Skeletal muscle satellite cell (primary cell): ENCODE results near the gene TCF19.
"Not testable (repeated sequence)": the region's sequence is repeated elsewhere in the genome, so short reads cannot be mapped to it uniquely, and the experiment has no call there.

ENCODE experiments used
- H3K27me3 ChIP-seq: 2 replicates; pipeline ENCODE4 v1.7.0; 2013; ENCODE audit warnings: low read length; ENCODE audit not compliant: control insufficient read depth, insufficient read depth
- H3K36me3 ChIP-seq: 2 replicates; pipeline ENCODE4 v1.7.0; 2013; ENCODE audit warnings: mild to moderate bottlenecking, control low read depth, low read length; ENCODE audit not compliant: insufficient read depth
- H3K4me1 ChIP-seq: 2 replicates; pipeline ENCODE4 v1.7.0; 2013; ENCODE audit warnings: low read length; ENCODE audit not compliant: control insufficient read depth, insufficient read depth
- H3K4me2 ChIP-seq: 2 replicates; pipeline ENCODE4 v1.7.0; 2013; ENCODE audit warnings: mild to moderate bottlenecking, low read length
- H3K4me3 ChIP-seq: 2 replicates; pipeline ENCODE4 v1.7.0; 2013; ENCODE audit warnings: low read length
- H3K9ac ChIP-seq: 2 replicates; pipeline ENCODE4 v1.7.0; 2013; ENCODE audit warnings: mild to moderate bottlenecking, low read depth, low read length, moderate library complexity
- H3K9me3 ChIP-seq: replicated peaks from 2 replicates; pipeline ENCODE4 v1.7.0; 2013; ENCODE audit warnings: mild to moderate bottlenecking, control low read depth, low read length

TCF19 gene

DNA sequence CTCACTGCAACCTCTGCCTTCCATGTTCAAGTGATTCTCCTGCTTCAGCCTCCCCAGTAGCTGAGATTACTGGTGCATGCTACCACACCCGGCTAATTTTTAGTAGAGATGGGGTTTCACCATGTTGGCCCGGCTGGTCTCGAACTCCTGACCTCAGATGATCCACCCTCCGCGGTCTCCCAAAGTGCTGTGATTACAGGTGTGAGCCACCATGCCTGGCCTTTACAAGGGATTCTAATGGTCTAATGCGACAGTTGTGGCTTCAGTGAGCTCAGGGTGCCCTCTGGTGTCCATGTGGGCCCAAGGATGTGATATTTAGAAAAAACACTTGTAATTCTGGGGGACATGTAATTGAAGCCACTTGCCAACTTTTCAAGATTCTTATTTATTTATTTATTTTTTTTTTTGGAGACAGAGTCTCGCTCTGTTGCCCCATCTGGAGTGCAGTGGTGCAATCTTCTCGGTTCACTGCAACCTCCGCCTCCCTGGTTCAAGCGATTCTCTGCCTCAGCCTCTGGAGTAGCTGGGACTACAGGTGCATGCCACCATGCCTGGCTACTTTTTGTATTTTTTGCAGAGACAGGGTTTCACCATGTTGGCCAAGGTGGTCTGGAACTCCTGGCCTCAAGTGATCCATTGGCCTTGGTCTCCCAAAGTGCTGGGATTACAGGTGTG lies 34.2 kb downstream of the TCF19 start:
- H3K27me3 ChIP-seq, H3K4me1 ChIP-seq, H3K4me2 ChIP-seq, H3K9me3 ChIP-seq, H3K36me3 ChIP-seq, H3K4me3 ChIP-seq, H3K9ac ChIP-seq: not testable (repeated sequence)

DNA sequence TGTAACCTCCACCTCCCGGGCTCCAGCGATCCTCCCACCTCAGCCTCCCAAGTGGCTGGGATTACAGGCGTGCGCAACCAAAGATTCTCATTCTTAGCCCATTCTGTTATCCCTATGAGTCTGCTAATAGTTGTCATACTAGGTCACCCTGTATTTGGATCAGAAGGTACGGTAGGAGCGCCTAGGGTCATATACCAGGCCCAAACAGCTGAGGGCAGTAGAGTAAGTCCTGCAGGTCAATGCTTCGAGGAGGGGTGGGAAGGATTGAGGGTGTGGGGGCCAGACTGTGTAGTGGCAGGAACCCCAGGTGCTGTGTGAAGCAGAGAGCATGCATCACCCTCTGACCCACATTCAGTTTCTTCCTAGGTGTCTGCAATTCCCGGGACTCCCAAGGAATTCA lies 34.8 kb downstream of the TCF19 start:
- no peak overlapping the region for H3K9ac ChIP-seq
- no peaks in the 10 kb centered on the region for H3K27me3 ChIP-seq
- no peak overlapping the region for H3K4me2 ChIP-seq
- H3K4me1 ChIP-seq: peaks cover 3% of the 10 kb centered on the region
- no peaks in the 10 kb centered on the region for H3K36me3 ChIP-seq
- H3K9me3 ChIP-seq: no peaks in the 10 kb centered on the region
- H3K4me3 ChIP-seq: no peak overlapping the region

DNA sequence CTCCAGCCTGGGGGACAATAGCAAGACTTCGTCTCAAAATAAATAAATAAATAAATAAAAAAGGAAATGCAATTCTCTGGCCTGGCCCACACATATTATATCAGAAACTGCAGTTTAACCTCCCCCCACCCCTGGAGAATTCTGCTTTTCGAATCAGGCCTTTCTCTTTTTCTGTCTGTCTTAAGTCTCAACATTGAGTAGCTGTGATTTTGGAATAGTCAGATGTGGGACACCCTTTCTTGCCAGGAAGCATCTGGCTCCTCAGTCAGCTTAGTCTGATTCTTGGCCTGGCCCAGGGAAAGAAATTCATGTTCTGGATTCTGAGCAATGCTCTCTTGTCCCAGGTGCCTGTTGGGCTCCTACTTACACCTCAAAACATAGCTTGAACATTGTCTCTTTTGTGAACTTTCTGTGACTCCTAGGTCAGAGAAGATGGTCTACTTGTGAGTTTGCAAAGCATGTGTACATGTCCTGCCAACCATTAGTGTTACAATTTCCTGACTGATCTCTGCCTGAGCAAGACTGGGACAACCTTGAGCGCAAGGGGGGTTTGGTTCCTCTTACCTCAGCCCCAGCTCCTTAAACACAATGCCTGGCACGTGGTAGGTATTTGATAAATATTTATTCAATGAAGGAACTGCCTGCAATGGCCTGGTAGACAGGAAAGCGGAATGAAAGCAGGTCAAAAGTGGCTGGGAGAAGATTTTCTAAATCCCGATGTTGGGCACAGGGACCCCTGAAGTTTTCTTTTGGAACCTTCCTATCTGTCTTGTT lies 35.9 kb downstream of the TCF19 start:
- H3K4me1 ChIP-seq: peaks cover 3% of the 10 kb centered on the region
- H3K9me3 ChIP-seq: no peaks in the 10 kb centered on the region
- no peak overlapping the region for H3K4me3 ChIP-seq
- H3K4me2 ChIP-seq: no peak overlapping the region
- no peaks in the 10 kb centered on the region for H3K36me3 ChIP-seq
- no peak overlapping the region for H3K9ac ChIP-seq
- no peaks in the 10 kb centered on the region for H3K27me3 ChIP-seq

DNA sequence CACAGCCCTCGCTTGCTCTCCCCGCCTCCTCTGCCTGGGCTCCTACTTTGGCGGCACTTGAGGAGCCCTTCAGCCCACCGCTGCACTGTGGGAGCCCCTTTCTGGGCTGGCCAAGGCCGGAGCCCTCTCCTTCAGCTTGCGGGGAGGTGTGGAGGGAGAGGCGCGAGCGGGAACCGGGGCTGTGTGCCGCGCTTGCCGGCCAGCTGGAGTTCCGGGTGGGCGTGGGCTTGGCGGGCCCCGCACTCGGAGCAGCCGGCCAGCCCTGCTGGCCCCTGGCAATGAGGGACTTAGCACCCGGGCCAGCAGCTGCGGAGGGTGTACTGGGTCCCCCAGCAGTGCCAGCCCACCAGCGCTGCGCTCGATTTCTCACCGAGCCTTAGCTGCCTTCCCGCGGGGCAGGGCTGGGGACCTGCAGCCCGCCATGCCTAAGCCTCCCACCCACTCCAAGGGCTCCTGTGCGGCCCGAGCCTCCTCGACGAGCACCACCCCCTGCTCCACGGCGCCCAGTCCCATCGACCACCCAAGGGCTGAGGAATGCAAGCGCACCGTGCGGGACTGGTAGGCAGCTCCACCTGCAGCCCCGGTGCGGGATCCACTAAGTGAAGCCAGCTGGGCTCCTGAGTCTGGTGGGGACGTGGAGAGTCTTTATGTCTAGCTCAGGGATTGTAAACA lies 37.1 kb downstream of the TCF19 start:
- not testable (repeated sequence) for H3K4me1 ChIP-seq, H3K9me3 ChIP-seq, H3K27me3 ChIP-seq, H3K4me2 ChIP-seq, H3K4me3 ChIP-seq, H3K36me3 ChIP-seq, H3K9ac ChIP-seq

DNA sequence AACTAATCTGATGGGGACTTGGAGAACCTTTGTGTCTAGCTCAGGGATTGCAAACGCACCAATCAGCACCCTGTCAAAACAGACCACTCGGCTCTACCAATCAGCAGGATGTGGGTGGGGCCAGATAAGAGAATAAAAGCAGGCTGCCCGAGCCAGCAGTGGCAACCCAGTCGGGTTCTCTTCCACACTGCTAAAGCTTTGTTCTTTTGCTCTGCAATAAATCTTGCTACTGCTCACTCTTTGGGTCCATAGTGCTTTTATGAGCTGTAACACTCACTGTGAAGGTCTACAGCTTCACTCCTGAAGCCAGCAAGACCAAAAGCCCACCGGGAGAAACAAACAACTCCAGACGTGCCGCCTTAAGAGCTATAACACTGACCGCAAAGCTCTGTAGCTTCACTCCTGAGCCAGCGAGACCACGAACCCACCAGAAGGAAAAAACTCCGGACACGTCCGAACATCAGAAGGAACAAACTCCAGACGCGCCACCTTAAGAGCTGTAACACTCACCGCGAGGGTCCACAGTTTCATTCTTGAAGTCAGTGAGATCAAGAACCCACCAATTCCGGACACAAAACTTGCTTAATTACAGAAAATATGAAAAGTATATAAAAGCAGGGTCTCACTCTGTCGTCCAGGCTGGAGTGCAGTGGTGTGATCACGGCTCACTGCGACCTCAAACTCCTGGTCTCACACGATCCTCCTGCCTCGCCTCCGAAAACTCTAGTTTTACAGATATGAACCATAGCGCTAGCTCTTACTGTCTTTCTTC lies 38.0 kb downstream of the TCF19 start:
- peak overlapping the region; percentile 83 for H3K4me2 ChIP-seq
- not testable (repeated sequence) for H3K36me3 ChIP-seq, H3K27me3 ChIP-seq, H3K9me3 ChIP-seq, H3K4me1 ChIP-seq, H3K9ac ChIP-seq
- peak overlapping the region; percentile 91 for H3K4me3 ChIP-seq

DNA sequence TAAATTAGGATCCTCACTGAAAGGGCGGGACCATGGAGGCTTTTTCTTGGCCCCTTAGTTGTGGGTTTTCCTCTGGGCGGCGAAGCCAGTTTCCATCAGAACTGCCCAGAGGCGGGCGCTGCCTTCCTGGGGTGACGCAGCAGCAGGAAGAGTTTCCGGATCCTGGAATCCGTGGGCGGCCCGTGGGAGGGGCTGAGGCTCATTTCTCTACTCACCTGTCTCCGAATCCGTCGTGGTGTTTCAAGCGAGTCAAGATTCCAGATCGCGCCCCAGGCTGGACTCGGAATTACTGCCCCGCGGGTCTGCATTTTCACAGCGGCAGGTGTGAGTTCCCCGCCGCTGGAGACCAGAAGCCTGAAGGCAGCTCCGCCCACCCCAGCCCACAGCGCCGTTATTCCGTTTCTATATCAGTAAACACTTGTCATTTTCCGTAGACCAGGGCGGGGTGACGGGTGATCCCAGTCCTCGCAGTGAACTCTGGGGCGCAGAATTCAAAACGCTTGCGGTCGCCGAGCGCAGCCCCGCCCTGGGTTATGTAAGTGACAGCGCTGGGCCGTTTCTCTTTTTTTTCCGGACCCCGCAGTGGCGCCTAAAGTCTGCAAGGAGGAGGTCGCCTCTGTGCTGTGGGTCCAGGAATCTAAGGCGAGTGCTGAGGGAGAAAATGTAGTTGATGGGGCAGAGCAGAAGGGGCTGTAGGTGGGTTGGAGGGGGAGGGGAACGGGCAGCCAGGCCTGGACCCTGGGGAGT lies 39.3 kb downstream of the TCF19 start:
- H3K9me3 ChIP-seq: no peaks in the 10 kb centered on the region
- peak overlapping the region; percentile 86 for H3K9ac ChIP-seq
- H3K36me3 ChIP-seq: no peaks in the 10 kb centered on the region
- peak overlapping the region; percentile 83 for H3K4me2 ChIP-seq
- no peaks in the 10 kb centered on the region for H3K27me3 ChIP-seq
- peaks cover 6% of the 10 kb centered on the region for H3K4me1 ChIP-seq
- H3K4me3 ChIP-seq: peak overlapping the region; percentile 91

DNA sequence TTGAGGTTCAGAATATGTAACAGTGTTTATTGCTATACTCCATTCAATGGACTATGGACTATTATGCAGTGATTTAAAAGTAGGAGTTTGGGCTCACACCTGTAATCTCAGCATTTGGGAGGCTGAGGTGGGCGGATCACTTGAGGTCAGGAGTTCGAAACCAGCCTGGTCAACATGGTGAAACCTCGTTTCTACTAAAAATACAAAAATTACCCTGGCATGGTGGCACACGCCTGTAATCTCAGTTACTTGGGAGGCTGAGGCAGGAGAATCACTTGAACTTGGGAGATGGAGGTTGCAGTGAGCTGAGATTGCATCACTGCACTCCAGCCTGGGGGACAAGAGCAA lies 40.7 kb downstream of the TCF19 start:
- H3K36me3 ChIP-seq, H3K4me3 ChIP-seq, H3K9me3 ChIP-seq, H3K27me3 ChIP-seq, H3K9ac ChIP-seq, H3K4me2 ChIP-seq: not testable (repeated sequence)
- H3K4me1 ChIP-seq: peaks cover 17% of the 10 kb centered on the region

DNA sequence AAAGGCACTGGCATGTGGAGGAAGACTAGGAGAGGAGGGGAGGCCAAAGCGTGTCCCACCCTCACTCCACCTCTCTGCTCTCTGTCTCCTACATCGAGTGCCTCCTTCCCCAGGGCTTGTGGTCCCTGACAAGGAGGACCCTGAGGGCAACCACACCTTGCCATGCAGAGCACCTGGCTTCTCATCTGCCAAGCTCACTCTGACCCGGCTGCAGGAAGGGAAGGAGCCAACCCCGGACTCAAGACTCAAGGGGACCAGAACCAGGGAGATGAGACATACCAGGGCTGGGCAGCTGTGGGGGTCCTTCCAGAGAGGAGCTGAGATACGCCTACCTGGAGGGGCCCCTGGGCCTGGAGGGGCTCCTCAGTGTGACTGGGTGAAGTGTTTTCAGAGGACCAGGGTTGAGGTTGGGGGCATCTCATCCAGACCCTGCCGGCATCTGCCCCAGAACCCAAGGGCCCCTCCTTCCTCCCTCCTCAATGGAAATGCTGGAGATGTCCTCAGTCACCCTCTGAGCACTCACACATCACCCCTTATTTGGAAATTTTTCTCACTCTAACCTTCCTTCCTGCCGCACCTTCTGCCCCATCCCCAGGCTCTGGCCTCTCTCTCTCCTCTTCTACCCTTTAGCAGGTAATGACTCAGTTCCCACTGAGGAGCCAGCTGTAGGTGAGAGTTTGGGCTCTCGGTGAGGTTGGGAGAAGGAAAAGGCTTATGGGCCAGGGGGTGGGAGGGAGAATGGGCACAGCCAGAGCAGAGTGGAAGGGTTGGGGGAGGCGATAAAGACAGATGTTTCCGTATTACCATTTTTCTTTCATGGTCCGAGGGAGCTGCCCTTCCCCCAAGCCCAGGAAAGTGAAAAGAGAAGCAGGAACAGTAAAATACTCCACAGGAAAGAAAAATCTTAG lies 44.1 kb downstream of the TCF19 start:
- Histone ChIP-seq H3K27me3 (no peaks in the 10 kb centered on the region), H3K4me3 (no peak overlapping the region), H3K4me2 (no peak overlapping the region), H3K9ac (no peak overlapping the region), H3K9me3 (no peaks in the 10 kb centered on the region), H3K36me3 (no peaks in the 10 kb centered on the region), H3K4me1 (peaks cover 20% of the 10 kb centered on the region)

DNA sequence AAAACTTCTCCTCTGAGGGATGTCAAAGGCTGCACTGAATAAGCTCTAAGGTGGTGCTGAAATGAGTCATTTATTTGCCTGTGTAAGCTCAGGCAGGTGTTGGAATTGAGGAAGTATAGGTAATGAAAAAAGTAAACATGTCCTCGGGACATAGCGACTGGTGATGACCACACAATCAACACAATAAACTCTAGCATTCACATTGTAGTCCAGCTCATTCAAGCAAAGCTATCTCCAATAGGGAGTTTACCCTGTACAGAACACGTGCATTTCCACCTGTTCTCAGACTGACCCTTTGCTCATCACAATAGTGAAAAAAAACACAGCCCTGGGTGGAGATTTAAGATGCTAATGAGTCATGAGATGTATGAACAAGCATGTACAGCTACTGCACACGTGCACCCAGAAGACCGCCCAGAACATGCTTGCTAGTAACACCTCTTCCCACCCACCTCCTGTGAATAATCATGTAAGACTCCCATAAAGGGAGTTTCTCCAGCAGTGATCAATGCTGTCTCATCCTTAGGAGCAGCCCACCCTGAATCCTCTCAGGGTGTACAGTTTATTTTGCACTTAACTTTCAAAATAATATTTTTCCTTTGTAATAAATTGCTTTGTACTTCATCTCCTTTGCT lies 45.1 kb downstream of the TCF19 start:
- H3K9me3 ChIP-seq: no peaks in the 10 kb centered on the region
- peak overlapping the region; percentile 66 for H3K9ac ChIP-seq
- no peaks in the 10 kb centered on the region for H3K36me3 ChIP-seq
- peak overlapping the region; percentile 72 for H3K4me3 ChIP-seq
- H3K27me3 ChIP-seq: no peaks in the 10 kb centered on the region
- H3K4me2 ChIP-seq: peak overlapping the region; percentile 83
- H3K4me1 ChIP-seq: peaks cover 17% of the 10 kb centered on the region

DNA sequence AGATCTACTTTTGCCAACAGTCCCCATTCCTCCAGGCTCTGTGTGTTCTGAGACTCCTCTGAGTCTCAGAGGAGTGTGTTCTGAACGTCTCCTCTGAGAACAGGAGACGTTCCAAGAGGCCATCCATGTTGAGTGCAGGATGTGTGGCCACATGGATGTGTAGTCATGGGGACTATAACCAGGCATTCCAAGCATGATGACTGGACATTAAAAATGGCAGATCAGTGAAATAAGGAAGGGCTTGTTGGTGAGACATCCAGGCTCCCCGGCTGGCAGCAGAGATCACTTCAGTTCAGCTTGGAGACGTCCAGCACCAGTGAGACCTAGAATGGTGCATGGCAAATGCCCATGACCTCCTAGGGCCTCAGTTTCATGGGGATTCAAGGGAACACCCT lies 46.4 kb downstream of the TCF19 start:
- no peaks in the 10 kb centered on the region for H3K9me3 ChIP-seq
- H3K4me1 ChIP-seq: peaks cover 17% of the 10 kb centered on the region
- no peak overlapping the region for H3K4me3 ChIP-seq

More for the DNA sequence above, 46.4 kb downstream of the TCF19 start:
- Histone ChIP-seq H3K4me2 (no peak overlapping the region), H3K27me3 (no peaks in the 10 kb centered on the region), H3K36me3 (no peaks in the 10 kb centered on the region), H3K9ac (no peak overlapping the region)
